GM19395 (cell line): ENCODE data around the gene APIP.
A peak's percentile ranks its signal among the peaks of the same experiment; 100 is the strongest.

ENCODE experiments used
- ATAC-seq: cut with Tn5 transposase; IDR thresholded peaks from one replicate; pipeline ENCODE4 v1.9.1; 2021; ENCODE audit warnings: mild to moderate bottlenecking, moderate library complexity; ENCODE audit not compliant: unreplicated experiment

APIP gene

GRCh38 chr11:34844463-34845112, 71.6 kb downstream of the APIP start:
- ATAC-seq, result no peak

GRCh38 chr11:34843271-34843670, 72.9 kb downstream of the APIP start:
- no peak for ATAC-seq

GRCh38 chr11:34840736-34841386, 75.3 kb downstream of the APIP start:
- peak; percentile 73 for ATAC-seq

GRCh38 chr11:34839969-34840368, 76.2 kb downstream of the APIP start:
- ATAC-seq, result no peak

- no peak for ATAC-seq
These were observed 79.0 kb downstream of the APIP start for GRCh38 chr11:34836958-34837856.

- no peak for ATAC-seq
These were observed 82.6 kb downstream of the APIP start for GRCh38 chr11:34833602-34834001.
